Prostate gland (tissue), 2 donors: Measurements from ENCODE around the gene ODF4.

ENCODE experiments used
- POLR2AphosphoS5 ChIP-seq: sonication (generic); formaldehyde crosslinking; IDR thresholded peaks from one replicate; pipeline ENCODE4 v1.6.1; 2017; ENCODE audit warnings: antibody characterized with exemption
- TF ChIP-seq, protein P1 (sequence below), 4 experiments: fragments of 200-600 bp in 2 of 4; fragments of 450-650 bp in 2 of 4; sonication (generic) in 2 of 4; IDR thresholded peaks; 1 replicate in 3 of 4; 2 replicates in 1 of 4; pipeline ENCODE4 v1.5.1; 2016 to 2019; ENCODE audit warnings: antibody characterized with exemption in 4 of 4, mild to moderate bottlenecking in 2 of 4, moderate library complexity in 2 of 4

DNA sequence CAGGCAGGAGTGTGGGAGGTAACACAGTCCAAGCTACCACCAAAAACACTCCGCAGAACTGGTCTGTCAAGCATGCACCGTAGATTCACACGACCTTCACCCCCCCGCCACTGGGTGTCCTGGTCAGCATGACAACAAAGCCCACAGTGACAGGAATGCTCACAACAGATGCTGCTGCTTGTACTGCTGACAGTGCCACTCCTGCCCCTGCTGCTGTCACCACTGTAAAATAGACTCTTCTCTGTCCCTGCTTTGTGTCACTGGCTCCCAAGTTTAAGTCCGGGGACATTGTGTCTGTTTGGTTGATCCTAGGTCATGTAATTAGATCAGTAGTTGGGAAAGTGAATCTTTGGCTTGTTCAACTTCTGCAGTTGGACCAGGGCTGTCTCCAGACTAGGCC, 7.0 kb upstream of the ODF4 start:
- TF ChIP-seq, protein P1, sequence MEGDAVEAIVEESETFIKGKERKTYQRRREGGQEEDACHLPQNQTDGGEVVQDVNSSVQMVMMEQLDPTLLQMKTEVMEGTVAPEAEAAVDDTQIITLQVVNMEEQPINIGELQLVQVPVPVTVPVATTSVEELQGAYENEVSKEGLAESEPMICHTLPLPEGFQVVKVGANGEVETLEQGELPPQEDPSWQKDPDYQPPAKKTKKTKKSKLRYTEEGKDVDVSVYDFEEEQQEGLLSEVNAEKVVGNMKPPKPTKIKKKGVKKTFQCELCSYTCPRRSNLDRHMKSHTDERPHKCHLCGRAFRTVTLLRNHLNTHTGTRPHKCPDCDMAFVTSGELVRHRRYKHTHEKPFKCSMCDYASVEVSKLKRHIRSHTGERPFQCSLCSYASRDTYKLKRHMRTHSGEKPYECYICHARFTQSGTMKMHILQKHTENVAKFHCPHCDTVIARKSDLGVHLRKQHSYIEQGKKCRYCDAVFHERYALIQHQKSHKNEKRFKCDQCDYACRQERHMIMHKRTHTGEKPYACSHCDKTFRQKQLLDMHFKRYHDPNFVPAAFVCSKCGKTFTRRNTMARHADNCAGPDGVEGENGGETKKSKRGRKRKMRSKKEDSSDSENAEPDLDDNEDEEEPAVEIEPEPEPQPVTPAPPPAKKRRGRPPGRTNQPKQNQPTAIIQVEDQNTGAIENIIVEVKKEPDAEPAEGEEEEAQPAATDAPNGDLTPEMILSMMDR (IDR thresholded peaks at IDR 0.05): no peak
- no peak for TF ChIP-seq POLR2AphosphoS5
